HG03139 (cell line): ENCODE measurements around the gene TSPO2.

Experiments
- ATAC-seq: cut with Tn5 transposase; IDR thresholded peaks from one replicate; pipeline ENCODE4 v1.9.1; 2021; ENCODE audit not compliant: unreplicated experiment

TSPO2 gene

DNA sequence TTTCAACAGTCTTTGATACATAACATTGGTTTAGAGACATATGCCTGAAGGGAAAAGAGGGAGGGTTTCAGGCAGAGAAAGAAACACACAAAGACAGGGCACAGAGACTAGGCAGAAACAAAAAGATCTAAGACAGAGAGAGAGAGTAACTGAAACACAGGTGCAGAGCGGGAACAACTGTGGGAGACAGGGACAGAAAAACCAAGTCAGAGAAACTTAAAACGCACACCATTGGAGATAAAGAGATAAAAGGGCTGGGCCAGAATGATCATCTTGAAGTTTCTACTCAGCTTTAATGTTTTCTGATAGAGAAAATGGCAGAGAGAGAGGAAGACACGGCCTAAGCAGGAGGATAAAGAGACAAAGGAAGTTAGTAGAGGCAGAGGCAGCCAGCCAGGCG is 15.0 kb upstream of the TSPO2 start:
- no peak for ATAC-seq

DNA sequence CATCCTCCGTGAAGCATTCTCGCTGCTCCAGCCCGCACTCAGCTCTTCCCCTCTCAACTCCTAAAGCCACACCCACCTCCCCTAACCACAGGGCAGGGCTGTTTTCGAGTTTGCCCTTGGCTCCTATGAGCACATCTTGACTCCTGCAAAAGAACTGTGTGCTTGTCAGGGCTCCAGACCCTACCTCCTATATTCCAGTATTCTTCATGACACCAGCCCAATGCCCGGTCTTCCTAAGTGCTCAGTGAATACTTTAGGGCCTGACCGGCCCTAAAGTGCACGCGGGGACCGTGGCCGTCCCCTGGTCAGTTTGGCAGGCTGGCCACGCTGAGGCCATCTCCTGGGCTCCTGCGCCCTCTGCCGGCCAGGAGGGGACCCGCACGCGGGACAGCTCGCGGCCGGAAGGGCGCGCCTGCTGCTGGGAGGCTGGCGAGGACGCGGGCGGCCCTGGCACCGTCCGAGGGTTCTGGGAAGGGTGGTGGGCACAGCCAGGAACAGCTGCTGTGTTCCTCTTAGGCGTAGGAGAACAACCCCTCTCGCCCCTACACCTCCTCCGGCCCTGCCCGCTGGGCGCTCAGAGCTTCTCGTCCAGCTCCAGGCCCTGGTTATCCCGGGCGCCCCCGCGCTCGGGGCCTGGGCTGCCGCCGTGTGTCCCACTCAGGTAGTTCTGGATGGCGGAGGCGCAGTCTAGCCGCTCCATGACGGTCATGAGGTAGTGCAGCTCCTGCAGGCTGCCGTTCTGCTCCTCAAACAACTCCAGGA is 14.3 kb upstream of the TSPO2 start:
- ATAC-seq = peak; percentile 68

DNA sequence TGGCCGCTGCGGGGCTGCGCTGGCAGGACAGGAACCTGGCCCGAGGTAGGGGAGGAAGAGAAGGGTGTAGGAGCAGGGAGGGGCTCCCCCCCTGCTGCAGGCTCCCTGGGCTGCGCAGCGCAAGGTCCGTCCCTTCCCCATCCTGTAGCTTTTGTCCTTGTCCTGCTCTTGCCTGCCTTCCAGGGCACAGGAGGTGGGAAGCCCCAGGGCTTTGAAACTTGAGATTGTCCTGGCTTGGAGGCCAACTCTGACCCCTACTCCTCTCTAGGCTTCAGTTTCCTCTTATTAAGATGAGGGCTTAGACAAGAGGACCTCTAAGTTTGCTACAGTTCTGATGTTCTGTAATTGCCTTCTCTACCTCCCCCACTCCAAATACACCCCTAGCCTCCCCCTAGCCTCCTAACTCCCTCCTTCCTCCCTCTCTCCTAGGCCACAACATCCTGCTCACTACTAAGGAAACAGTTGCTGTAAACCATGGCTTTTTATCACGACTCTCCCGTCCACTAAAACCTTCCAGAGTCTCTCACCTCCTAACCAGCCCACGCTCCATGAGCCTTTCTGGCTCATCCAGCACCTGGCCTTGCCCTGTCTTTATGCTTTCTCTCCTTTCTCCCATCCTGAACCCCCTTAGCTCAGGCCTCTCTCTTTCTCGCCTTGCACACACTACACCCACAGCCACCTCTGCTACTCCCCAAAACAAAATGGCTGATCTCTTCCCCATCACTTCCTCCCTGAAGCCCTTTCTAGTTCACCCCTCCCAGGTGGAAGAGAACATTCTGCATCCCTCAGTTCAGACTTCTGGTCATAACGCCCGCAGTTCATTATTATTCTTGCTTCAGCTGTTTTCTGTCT is 13.5 kb upstream of the TSPO2 start:
- ATAC-seq = peak; percentile 21

DNA sequence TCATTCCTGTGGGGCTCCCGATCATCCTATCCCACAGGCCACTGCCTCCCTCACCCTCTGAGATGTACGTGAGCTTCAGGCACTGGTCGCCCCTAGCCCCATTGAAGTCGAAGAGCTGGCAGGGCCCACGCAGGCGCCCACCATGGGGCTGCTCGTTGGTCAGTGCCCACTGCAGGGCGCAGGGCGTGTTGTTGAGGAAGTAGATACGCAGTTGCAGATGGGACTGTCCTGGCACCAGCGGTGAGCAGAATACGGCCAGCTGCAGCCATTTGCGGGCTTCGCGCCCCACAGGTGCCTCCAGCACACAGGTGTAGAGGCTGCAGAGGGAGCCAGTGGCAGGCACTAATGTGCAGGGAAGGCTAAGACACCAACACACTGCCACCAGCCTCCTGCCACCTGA is 9.4 kb upstream of the TSPO2 start:
- ATAC-seq = no peak

DNA sequence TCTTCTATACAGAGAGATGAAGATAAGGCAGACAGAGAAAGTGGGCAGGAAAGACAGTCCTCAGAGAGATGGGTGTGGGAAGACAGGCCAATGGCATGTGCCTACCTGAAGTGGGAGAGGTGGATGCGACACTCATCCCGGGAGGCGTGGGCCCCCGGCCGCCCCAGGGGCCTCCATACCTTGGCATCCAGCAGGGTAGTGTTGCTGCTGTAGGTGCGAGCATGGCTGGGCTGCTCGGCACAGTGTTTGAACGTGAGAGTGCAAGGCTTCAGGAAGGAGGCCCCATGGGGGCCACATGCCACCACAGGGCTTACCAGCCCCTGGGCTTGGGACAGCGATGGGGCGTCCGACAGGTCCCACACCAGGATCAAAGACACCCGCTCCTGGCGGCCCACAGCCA is 8.5 kb upstream of the TSPO2 start:
- no peak for ATAC-seq

DNA sequence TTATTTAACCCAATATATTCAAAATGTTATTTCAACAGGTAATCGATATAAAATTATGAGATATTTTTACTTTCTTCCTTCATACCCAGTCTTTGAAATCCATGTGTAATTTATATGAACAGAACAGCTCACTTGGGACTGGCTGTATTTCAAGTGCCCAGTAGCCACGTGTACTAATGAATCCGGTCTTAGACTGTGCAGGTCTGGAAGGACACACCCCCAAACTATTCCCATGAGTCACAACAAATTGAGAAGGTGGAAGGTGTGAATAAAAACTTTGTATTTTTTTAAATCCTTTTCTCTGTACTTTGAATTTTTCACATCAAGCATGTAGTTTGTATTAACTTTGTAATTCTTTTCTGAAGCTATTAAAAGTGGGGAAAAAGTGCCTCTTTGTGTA is 6.1 kb upstream of the TSPO2 start:
- no peak for ATAC-seq

DNA sequence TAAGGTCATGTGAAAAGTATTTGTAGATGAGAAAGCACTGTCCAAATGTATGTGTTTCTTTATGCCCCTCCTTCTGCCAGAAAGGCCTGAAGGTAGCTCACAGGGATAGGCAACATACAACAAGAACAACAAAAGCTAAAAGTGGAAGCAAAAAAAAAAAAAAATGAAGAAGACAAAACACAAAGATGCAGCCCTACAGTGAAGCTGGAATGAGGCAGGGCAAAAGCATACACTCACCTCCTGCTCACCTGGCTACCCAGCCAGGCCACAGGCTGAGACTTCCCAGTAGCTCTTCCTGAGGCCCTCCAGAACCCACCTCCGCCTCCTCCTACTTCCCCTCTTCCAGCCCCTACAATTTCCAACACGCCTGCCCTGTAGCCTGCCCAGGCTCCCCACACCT is 5.7 kb upstream of the TSPO2 start:
- no peak for ATAC-seq

DNA sequence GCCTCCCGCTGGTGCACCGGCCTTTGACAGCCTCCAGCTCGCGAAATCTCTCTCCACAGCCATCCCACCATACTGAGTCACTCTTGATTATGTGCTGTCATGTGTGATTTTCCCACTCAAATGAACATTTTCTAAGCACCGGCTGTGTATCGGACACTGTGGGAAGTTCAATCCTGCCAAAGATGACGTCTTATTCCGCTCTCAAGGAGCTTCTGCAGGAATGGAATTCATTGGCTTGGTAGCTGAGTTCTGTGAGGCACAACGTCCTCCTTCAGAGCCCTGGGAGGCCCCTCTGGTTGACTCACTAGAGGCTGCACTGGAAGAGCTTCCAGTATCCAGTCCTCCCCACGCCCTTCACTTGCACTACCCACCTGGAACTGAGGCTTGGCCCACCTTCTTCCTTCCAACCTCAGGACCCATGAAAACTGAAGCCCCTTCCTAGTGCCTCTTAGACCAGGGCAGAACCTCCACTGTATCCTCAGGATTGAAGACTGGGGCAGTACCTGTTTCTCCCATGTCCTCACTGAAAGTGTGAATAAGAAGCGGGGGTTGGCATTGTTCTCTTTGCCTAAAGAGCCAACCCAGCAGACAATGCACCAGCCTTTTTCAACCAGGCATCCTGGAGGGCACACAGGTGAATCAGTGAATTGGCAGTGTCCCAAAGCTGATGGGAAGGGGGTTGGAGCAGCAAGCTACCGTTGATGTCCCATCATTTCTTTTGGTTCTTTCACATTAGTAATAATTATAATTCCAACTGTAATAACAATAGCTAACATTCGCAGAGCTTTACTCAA is 5.0 kb upstream of the TSPO2 start:
- ATAC-seq = no peak

DNA sequence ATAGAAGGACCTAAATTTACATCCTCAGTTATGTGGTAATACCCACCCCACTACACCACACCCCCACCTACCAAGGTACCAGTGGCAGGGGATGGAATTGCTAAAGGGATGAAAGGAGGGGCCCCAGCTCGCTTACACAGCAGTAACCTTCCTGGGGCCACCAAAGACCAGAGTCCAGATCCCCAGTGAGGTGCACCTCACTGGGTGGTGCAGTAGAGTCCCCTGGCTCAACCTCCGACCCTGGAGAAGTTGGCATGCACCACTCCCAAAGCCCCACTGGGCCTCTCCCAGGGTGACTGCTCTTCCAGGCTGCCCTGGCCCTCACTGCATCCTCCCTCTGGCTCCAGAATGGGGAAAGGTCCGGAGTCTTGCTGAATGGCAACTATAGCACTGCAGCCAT is 4.1 kb upstream of the TSPO2 start:
- no peak for ATAC-seq

DNA sequence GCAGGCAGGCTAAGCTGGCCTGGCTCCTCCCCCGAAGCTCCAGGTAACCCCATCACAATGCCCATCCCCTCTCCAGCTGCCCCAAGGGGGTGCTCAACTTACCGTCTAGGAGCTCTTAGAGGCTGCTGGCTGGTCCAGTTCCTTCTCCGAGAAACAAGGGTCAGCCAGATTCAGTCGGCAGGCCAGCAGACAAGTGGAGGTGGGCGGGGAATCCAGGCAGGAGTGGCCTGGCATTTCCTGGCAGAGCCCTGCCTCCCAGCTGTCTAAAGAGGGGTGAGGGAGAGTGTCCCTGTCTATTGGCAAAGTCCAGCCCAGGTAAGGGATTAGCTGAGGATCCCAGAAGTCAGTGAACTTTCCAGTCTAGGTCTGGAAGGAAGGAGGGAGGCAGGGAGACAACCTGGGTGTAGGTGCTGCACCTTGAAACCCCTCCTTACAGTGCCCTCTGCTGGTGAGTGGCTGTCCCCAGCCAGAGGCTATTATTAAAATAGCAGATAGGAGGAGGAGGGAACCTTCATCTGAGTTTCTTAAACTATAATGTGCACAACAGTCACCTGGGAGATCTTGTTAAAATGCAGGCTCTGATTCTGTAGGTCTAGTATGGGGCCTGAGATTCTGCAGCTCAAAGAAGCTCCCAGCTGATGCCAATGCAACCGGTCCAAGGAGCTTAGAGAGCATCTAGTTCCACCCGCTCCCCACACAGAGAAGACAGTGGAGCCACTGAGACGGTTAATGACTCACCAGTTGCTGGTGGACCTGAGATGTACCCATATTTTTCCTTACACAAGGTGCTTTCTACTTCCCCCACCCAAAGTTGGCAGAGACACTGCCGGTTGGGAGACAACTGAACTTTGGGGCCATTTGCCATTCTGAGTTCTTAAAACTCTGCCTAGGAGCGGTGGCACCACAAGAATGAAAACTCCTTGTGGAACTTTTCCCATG is 2.9 kb upstream of the TSPO2 start, which contains the start of gene UNC5CL:
UNC5CL (minus strand) TSS at position 162 of the 939 bp plus-strand sequence. CDS start 4,147 bp downstream, outside the sequence.
- no peak for ATAC-seq

DNA sequence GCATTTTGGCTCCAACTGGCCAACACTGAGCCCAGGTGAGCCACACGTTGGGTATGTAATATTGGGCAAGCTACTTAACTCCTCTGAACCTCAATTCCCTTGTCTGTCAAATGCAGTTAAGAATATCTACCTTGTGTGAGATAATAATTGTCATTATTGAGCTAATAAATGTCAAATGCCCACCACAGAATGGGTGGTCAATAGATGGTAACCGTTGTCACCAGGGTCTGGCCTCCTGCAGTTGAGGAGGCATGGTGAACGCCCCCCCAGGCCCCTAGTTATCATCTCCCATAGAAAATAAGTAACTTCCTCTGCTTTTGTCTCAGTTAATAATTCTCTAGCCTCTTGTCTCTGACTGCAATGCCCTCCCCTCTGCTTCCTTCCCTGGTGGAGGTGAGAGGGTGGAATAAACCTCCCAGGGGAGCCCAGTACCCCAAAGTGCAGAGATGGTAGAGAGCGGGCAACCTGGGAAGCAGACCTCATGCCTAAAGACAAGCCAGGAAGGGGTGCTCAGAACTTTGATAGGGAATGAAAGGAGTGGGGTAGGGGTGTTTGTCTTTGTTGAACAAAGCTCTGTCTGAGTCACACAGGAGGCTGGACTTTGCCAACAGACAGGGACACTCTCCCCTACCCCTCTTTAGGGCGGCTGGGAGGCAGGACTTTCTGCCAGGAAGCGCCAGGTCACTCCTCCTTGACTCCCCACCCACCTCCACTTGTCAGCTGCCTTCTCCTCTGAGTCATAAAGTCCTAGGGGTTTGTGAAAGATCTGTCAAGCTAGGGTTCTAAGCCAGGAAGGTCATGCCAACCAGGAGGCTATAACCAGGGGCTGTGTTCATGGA is 1.9 kb upstream of the TSPO2 start:
- ATAC-seq = no peak

DNA sequence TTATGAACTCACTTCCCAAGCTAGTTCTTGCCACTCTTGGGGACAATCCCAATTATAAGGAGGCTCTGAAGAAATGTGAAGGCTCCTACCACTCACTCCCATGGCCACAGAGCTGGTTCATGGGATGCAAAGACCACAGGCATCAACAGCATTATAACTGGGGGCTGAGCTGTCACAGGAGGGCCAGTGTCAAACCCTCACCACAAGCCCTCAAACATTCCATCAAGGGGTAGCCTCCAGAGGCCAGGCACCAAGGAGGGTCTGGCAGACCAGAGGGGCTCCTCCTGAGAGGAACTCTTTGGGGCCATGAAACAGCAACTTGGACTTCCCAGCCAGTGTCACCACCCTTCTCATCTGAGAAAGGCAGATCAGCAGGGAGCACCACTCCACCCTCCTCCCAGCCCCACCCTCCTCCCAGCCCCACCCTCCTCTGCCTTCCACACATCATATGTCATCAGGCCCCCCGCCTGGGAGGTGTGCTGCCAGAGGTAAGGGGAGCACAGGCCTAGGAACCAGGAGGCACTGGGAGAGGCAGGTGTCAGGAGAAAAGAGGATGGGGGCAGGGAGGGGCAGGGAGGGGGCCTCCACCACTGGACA is 1.2 kb upstream of the TSPO2 start:
- no peak for ATAC-seq

DNA sequence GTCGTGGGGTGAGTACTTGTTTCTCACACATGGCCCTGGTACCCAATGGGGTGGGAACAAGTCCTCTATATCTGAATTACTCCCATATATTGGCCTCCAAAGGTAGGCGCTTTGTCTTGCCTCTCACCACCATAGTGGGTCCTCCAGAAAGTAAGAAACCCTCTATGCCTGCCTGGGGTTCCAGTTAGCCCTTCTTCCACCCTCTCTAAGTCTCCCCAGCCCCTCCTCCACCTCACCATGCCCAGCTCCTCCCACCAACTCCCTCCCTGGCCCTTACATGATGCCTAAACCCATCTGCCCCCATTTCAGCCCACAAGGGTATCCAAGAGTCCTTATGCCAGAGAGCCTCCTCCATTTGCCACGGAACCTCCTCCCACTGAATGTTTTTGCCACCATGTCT is 884 bp downstream of the TSPO2 start:
- ATAC-seq = no peak

DNA sequence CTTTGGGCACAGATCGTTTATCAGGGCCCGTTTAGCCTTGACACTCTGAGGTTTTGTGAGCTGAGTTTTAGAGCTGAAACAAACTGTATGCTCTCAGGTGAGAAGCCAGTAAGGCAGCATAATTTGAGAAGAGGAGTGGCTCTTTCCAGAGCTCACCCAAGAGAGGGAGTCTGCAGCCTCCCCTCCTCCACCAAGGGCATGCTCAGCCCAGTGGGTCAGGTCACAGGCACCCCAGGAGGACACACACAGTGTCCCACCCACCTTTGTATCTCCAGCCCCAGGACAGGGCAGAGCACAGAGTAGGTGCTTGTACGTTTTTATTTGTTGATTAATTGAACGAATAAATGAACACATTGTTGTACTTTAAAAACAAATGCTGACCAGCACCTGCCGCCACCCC is 3.4 kb downstream of the TSPO2 start:
- no peak for ATAC-seq

DNA sequence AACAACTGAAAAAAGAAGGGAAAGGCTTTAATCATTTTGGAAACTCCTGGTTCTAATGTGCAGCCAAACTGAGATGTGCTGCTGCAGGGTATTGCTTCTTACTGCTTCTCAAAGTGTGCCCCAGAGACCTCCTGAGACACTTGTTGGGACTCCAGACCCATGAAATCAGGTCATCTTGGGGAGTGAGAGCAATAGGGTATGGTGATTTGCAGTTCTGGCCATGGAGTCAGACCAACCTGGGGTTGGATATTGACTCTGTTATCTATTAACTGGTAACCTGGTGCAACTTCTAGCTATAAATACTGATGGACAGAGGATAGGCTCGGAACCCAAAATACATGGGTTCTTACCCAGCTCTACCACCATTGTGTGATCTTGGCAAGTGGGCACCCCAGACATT is 3.8 kb downstream of the TSPO2 start:
- ATAC-seq = no peak

DNA sequence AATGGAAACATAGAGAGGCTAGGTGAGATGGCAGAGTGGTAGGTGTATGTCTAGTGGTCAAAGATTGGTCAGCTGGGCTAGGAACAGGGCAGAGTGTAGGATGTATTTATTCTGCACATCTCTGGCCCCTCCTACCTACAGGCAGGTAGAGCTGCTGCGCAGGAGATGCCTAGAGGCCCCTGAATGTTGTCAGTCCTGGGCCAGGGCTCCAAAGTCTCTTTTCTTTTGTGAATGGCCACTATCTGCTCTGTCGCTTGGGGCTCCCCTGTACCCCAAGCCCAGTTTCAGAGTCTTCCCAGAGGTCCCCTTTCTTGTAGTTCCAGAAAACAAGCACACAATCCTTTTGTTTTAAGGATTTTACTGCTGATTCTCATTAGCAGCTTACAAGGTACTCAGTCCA is 5.0 kb downstream of the TSPO2 start:
- ATAC-seq = no peak

DNA sequence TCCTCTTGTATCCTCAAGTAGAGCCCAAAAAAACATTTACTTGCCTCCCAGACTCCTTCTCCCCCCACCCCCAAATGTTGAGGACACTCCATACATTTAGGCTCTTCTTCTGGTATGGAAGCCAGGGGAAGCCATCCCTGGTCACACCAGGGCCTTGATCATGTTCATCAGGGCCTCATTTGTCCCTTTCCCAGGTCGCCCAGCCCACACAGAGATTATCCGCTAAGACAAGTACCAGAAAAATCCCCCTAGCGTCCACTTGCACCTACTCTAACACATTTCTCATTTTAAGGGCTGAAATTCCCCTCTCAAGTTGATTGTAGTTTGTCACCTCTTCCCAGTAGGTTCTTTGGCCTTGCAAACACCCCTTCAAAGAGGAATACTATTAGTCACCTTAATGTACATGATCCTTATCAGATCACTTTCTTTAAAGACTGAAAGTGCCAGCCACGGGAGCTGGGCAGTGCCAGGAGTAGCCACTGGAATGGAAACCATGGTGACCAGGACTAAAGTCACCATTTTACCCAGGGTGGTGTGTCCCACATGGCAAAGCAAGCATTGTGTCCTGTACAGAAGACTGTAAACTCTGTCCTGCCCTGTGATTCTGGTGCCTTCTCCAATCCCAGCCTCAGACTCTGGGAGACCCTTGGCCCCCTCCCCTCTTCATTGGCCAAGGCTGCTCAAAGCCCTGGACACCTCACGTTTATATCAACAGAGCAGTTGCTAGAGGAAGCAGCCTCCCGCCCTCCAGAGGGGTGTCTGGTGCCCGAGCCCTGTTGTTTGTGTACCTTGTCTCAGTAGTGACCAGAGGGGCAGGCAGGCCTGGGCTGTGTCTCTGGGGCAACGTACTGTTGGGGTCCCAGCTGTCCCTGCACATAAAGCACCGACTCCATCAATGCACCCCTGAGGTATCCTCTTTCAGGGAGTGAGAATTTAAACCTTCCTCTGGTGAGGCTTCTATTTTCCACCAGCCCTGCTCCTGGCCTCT is 5.8 kb downstream of the TSPO2 start:
- no peak for ATAC-seq

DNA sequence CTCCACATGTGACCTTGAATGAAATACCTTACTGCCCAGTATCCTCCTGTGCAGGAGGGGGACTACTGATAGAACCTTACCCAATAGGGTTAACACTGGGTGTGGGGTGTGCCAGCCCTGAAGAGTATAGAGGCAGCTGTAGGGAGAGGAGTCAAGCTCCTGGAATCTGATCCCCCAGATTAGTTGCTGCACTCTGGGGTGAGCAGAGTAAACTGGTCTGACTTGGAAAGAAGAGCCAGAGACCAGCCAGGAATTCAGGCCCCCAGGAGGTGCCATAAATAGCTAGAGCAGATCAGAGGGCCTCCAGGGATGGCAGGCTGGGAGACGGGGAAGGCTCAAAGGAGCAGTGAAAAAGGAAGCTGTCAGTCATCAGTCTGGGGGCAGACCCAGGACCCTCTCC is 7.3 kb downstream of the TSPO2 start:
- ATAC-seq = no peak
